Ectodermal cell (in vitro differentiated cells): ENCODE results near the gene LCE6A.

Source experiments
- H3K27ac ChIP-seq: 2 replicates; pipeline ENCODE4 v1.7.0; 2013; ENCODE audit warnings: mild to moderate bottlenecking, low read depth, low read length; ENCODE audit not compliant: insufficient read depth, poor library complexity, severe bottlenecking
- H3K27me3 ChIP-seq: 2 replicates; pipeline ENCODE4 v1.7.0; 2013; ENCODE audit warnings: mild to moderate bottlenecking, low read length; ENCODE audit not compliant: insufficient read depth, control insufficient read depth, poor library complexity, severe bottlenecking
- H3K36me3 ChIP-seq: one replicate; pipeline ENCODE4 v1.7.0; 2013; ENCODE audit warnings: low read length; ENCODE audit not compliant: control insufficient read depth, insufficient read depth
- H3K4me1 ChIP-seq: one replicate; pipeline ENCODE4 v1.7.0; 2013; ENCODE audit warnings: low read length; ENCODE audit not compliant: control insufficient read depth, insufficient read depth
- H3K4me3 ChIP-seq: 2 replicates; pipeline ENCODE4 v1.7.0; 2013; ENCODE audit warnings: low read depth, low read length, control low read depth; ENCODE audit not compliant: insufficient read depth
- H3K9me3 ChIP-seq: 2 replicates; pipeline ENCODE4 v1.7.0; 2013; ENCODE audit warnings: mild to moderate bottlenecking, low read length, moderate library complexity; ENCODE audit not compliant: control insufficient read depth
- WGBS, 2 experiments: methylation state at CpG; one replicate each; pipeline ENCODE4 v1.1.7; 2013; ENCODE audit warnings: missing lambda C conversion rate in 2 of 2; 5-methylcytosine and 5-hydroxymethylcytosine counted together

The LCE6A gene

GRCh38 chr1:152870831-152871730, 28.4 kb downstream of the LCE6A start:
- H3K9me3 ChIP-seq, result no peaks in the 10 kb centered on the region
- no peak overlapping the region for H3K4me3 ChIP-seq
- no peaks in the 10 kb centered on the region for H3K36me3 ChIP-seq
- no peaks in the 10 kb centered on the region for H3K27me3 ChIP-seq
- no peak overlapping the region for H3K27ac ChIP-seq
- no peaks in the 10 kb centered on the region for H3K4me1 ChIP-seq
- 59% methylated on average over 16 of the region's 17 CpGs for WGBS, 2 experiments

GRCh38 chr1:152871731-152872126, 29.1 kb downstream of the LCE6A start:
- H3K36me3 ChIP-seq, result no peaks in the 10 kb centered on the region

GRCh38 chr1:152873495-152873894, 30.8 kb downstream of the LCE6A start:
- H3K27me3 ChIP-seq, result no peaks in the 10 kb centered on the region
- H3K36me3 ChIP-seq, result no peaks in the 10 kb centered on the region
- H3K4me1 ChIP-seq, result no peaks in the 10 kb centered on the region
- H3K27ac ChIP-seq, result no peak overlapping the region
- no peaks in the 10 kb centered on the region for H3K9me3 ChIP-seq
- H3K4me3 ChIP-seq, result no peak overlapping the region

More at GRCh38 chr1:152871731-152872126, 29.1 kb downstream of the LCE6A start:
- H3K4me1 ChIP-seq, result no peaks in the 10 kb centered on the region
- no peak overlapping the region for H3K4me3 ChIP-seq
- H3K9me3 ChIP-seq, result no peaks in the 10 kb centered on the region
- no peaks in the 10 kb centered on the region for H3K27me3 ChIP-seq
- 85 to 86% methylated on average over 6 of the region's 6 CpGs for WGBS, 2 experiments
- no peak overlapping the region for H3K27ac ChIP-seq

- no peak overlapping the region for H3K4me3 ChIP-seq
- WGBS, 2 experiments, result 75 to 79% methylated on average over 1 of the region's 1 CpG
- H3K36me3 ChIP-seq, result no peaks in the 10 kb centered on the region
- H3K27me3 ChIP-seq, result no peaks in the 10 kb centered on the region
- H3K4me1 ChIP-seq, result no peaks in the 10 kb centered on the region
- H3K9me3 ChIP-seq, result no peaks in the 10 kb centered on the region
- H3K27ac ChIP-seq, result no peak overlapping the region
Measured at GRCh38 chr1:152876827-152877226, 34.2 kb downstream of the LCE6A start.

GRCh38 chr1:152878042-152878441, 35.4 kb downstream of the LCE6A start, which contains the start of gene SMCP:
Gene SMCP (plus strand): TSS chr1:152878322. CDS start chr1:152884423, 6,101 bp downstream.
- no peaks in the 10 kb centered on the region for H3K4me1 ChIP-seq
- no peak within 1 kb of the TSS for H3K4me3 ChIP-seq
- H3K36me3 ChIP-seq, result no peaks in the 10 kb centered on the region
- no peaks in the 10 kb centered on the region for H3K9me3 ChIP-seq
- WGBS, 2 experiments, result 2 to 9% methylated on average over 1 of the region's 1 CpG
- H3K27ac ChIP-seq, result no peak within 1 kb of the TSS
- no peaks in the 10 kb centered on the region for H3K27me3 ChIP-seq

GRCh38 chr1:152879559-152880198, 37.0 kb downstream of the LCE6A start:
- H3K27ac ChIP-seq, result no peak overlapping the region
- H3K27me3 ChIP-seq, result no peaks in the 10 kb centered on the region
- no peaks in the 10 kb centered on the region for H3K4me1 ChIP-seq
- no peaks in the 10 kb centered on the region for H3K36me3 ChIP-seq
- no peak overlapping the region for H3K4me3 ChIP-seq
- peaks cover 2% of the 10 kb centered on the region for H3K9me3 ChIP-seq

- Histone ChIP-seq H3K4me1 (no peaks in the 10 kb centered on the region), H3K4me3 (no peak overlapping the region), H3K27me3 (no peaks in the 10 kb centered on the region), H3K36me3 (no peaks in the 10 kb centered on the region), H3K27ac (no peak overlapping the region), H3K9me3 (peaks cover 2% of the 10 kb centered on the region)
- WGBS, 2 experiments, result 79 to 87% methylated on average over 4 of the region's 4 CpGs
Measured at GRCh38 chr1:152880316-152880715, 37.7 kb downstream of the LCE6A start.

- Histone ChIP-seq H3K27ac (no peak overlapping the region), H3K4me3 (no peak overlapping the region), H3K4me1 (no peaks in the 10 kb centered on the region), H3K27me3 (no peaks in the 10 kb centered on the region), H3K9me3 (peaks cover 2% of the 10 kb centered on the region), H3K36me3 (no peaks in the 10 kb centered on the region)
- 80 to 88% methylated on average over 5 of the region's 5 CpGs for WGBS, 2 experiments
Measured at GRCh38 chr1:152880907-152881306, 38.3 kb downstream of the LCE6A start.

- no peaks in the 10 kb centered on the region for H3K4me1 ChIP-seq
- H3K9me3 ChIP-seq, result peaks cover 2% of the 10 kb centered on the region
- H3K36me3 ChIP-seq, result no peaks in the 10 kb centered on the region
- H3K4me3 ChIP-seq, result no peak overlapping the region
- H3K27ac ChIP-seq, result no peak overlapping the region
- no peaks in the 10 kb centered on the region for H3K27me3 ChIP-seq
Measured at GRCh38 chr1:152884085-152884484, 41.4 kb downstream of the LCE6A start.

- H3K9me3 ChIP-seq, result peaks cover 2% of the 10 kb centered on the region
- H3K27me3 ChIP-seq, result no peaks in the 10 kb centered on the region
- H3K27ac ChIP-seq, result no peak overlapping the region
- no peaks in the 10 kb centered on the region for H3K4me1 ChIP-seq
- WGBS, 2 experiments, result 92 to 100% methylated on average over 1 of the region's 1 CpG
- no peaks in the 10 kb centered on the region for H3K36me3 ChIP-seq
- H3K4me3 ChIP-seq, result no peak overlapping the region
Measured at GRCh38 chr1:152884506-152884905, 41.9 kb downstream of the LCE6A start.
